Neural cell (in vitro differentiated cells): ENCODE results near the gene LRP8.

Experiments
- CTCF ChIP-seq: fragments of 450-650 bp; IDR thresholded peaks from 2 replicates; pipeline ENCODE4 v1.5.1; 2014; ENCODE audit warnings: antibody characterized with exemption, mild to moderate bottlenecking, moderate library complexity; ENCODE audit not compliant: poor library complexity, severe bottlenecking
- EP300 ChIP-seq: fragments of 450-650 bp; conservative IDR thresholded peaks from 2 replicates; pipeline ENCODE4 v1.6.1; 2014; ENCODE audit warnings: antibody characterized with exemption, mild to moderate bottlenecking, moderate library complexity; ENCODE audit not compliant: poor library complexity, severe bottlenecking
- EZH2 ChIP-seq: fragments of 200-600, 300-800 bp; shearing (Covaris generic), sonication (generic); IDR thresholded peaks from 2 replicates; pipeline ENCODE4 v1.6.1; 2014; ENCODE audit warnings: antibody characterized with exemption, low read length, borderline replicate concordance, mild to moderate bottlenecking; ENCODE audit not compliant: insufficient read depth, poor library complexity, severe bottlenecking
- MXI1 ChIP-seq: fragments of 450-650 bp; conservative IDR thresholded peaks from 2 replicates; pipeline ENCODE4 v1.6.1; 2014; ENCODE audit warnings: antibody characterized with exemption, mild to moderate bottlenecking; ENCODE audit not compliant: poor library complexity, severe bottlenecking
- POLR2AphosphoS5 ChIP-seq: IDR thresholded peaks from 2 replicates; pipeline ENCODE4 v1.6.1; 2012
- RAD21 ChIP-seq: fragments of 450-650 bp; conservative IDR thresholded peaks from 2 replicates; pipeline ENCODE4 v1.6.1; 2014; ENCODE audit warnings: antibody characterized with exemption, mild to moderate bottlenecking, moderate library complexity
- REST ChIP-seq: IDR thresholded peaks from 2 replicates; pipeline ENCODE4 v1.6.1; 2012; ENCODE audit warnings: borderline replicate concordance
- SMC3 ChIP-seq: fragments of 450-650 bp; conservative IDR thresholded peaks from 2 replicates; pipeline ENCODE4 v1.6.1; 2014; ENCODE audit warnings: antibody characterized with exemption, mild to moderate bottlenecking, moderate library complexity; ENCODE audit not compliant: poor library complexity
- TAF1 ChIP-seq: IDR thresholded peaks from 2 replicates; pipeline ENCODE4 v1.6.1; 2012; ENCODE audit warnings: low read depth

GRCh38 chr1:53298045-53298637 lies 29.7 kb downstream of the LRP8 start:
- TF ChIP-seq MXI1 (no peak), EZH2 (no peak), CTCF (no peak), EP300 (no peak), POLR2AphosphoS5 (no peak), RAD21 (no peak), SMC3 (no peak), TAF1 (no peak), REST (no peak)
